H9 (cell line): ENCODE data around the gene SPATA3. TPM values are rescaled to one million over a fixed set of nuclear protein-coding genes. Genes with fewer than 3 reads are reported as not detected.

Experiments used
- DNase-seq: peaks from one replicate; pipeline ENCODE4 v3.0.0-alpha.2; 2017
- H2AFZ ChIP-seq: one replicate; pipeline ENCODE4 v1.6.1; 2013; ENCODE audit warnings: mild to moderate bottlenecking, low read length, control low read depth, moderate library complexity
- H2AK5ac ChIP-seq: 2 replicates; pipeline ENCODE4 v1.6.1; 2013; ENCODE audit warnings: low read length, control low read depth, mixed read lengths; ENCODE audit not compliant: insufficient read length
- H2BK120ac ChIP-seq: one replicate; pipeline ENCODE4 v1.6.1; 2013; ENCODE audit warnings: low read depth, mild to moderate bottlenecking, low read length, control low read depth, inconsistent platforms; ENCODE audit not compliant: poor library complexity, severe bottlenecking
- H2BK12ac ChIP-seq: 2 replicates; pipeline ENCODE4 v1.6.1; 2013; ENCODE audit warnings: low read length, control low read depth, mixed read lengths, low read depth; ENCODE audit not compliant: insufficient read length
- H2BK15ac ChIP-seq: 2 replicates; pipeline ENCODE4 v1.6.1; 2013; ENCODE audit warnings: low read depth, low read length, control low read depth
- H2BK20ac ChIP-seq: one replicate; pipeline ENCODE4 v1.6.1; 2013; ENCODE audit warnings: low read depth, mild to moderate bottlenecking, low read length, control low read depth, inconsistent platforms; ENCODE audit not compliant: poor library complexity, severe bottlenecking
- H2BK5ac ChIP-seq: 2 replicates; pipeline ENCODE4 v1.6.1; 2013; ENCODE audit warnings: low read length, control low read depth, mixed read lengths; ENCODE audit not compliant: insufficient read length
- H3K14ac ChIP-seq: 2 replicates; pipeline ENCODE4 v1.6.1; 2013; ENCODE audit warnings: low read length, control low read depth; ENCODE audit not compliant: insufficient read depth
- H3K18ac ChIP-seq: 2 replicates; pipeline ENCODE4 v1.6.1; 2013; ENCODE audit warnings: low read depth, mild to moderate bottlenecking, mixed read lengths, low read length, control low read depth; ENCODE audit not compliant: insufficient read length
- H3K23ac ChIP-seq: 2 replicates; pipeline ENCODE4 v1.6.1; 2013; ENCODE audit warnings: low read length, control low read depth, mixed read lengths, low read depth; ENCODE audit not compliant: insufficient read length
- H3K23me2 ChIP-seq: 2 replicates; pipeline ENCODE4 v1.6.1; 2013; ENCODE audit warnings: low read depth, mild to moderate bottlenecking, mixed read lengths, low read length, control low read depth; ENCODE audit not compliant: insufficient read length, poor library complexity, severe bottlenecking
- H3K27ac ChIP-seq: 2 replicates; pipeline ENCODE4 v1.5.1; 2013; ENCODE audit warnings: low read length, control low read depth, mixed read lengths, low read depth; ENCODE audit not compliant: insufficient read length
- H3K27me3 ChIP-seq: 2 replicates; pipeline ENCODE4 v1.6.1; 2013; ENCODE audit warnings: low read length, control low read depth, inconsistent platforms; ENCODE audit not compliant: insufficient read depth
- H3K4ac ChIP-seq: 2 replicates; pipeline ENCODE4 v1.6.1; 2013; ENCODE audit warnings: low read depth, mild to moderate bottlenecking, control low read depth, inconsistent platforms, low read length, moderate library complexity
- H3K4me1 ChIP-seq: 2 replicates; pipeline ENCODE4 v1.6.1; 2013; ENCODE audit warnings: low read length, control low read depth, inconsistent platforms; ENCODE audit not compliant: insufficient read depth
- H3K4me2 ChIP-seq: 2 replicates; pipeline ENCODE4 v1.6.1; 2013; ENCODE audit warnings: low read length, control low read depth, mixed read lengths; ENCODE audit not compliant: insufficient read length, insufficient read depth
- H3K56ac ChIP-seq: 2 replicates; pipeline ENCODE4 v1.6.1; 2013; ENCODE audit warnings: low read depth, mild to moderate bottlenecking, mixed read lengths, low read length, control low read depth; ENCODE audit not compliant: insufficient read length
- H3K79me1 ChIP-seq: 2 replicates; pipeline ENCODE4 v1.6.1; 2013; ENCODE audit warnings: low read depth, mild to moderate bottlenecking, moderate library complexity, low read length, control low read depth, inconsistent platforms; ENCODE audit not compliant: insufficient read depth, poor library complexity, severe bottlenecking
- H3K79me2 ChIP-seq: 2 replicates; pipeline ENCODE4 v1.6.1; 2013; ENCODE audit warnings: low read length, control low read depth, inconsistent platforms; ENCODE audit not compliant: insufficient read depth
- H3K9ac ChIP-seq: 2 replicates; pipeline ENCODE4 v1.6.1; 2013; ENCODE audit warnings: low read length, control low read depth, mixed read lengths; ENCODE audit not compliant: insufficient read length; ENCODE audit errors: extremely low read depth
- H3K9me3 ChIP-seq: one replicate; pipeline ENCODE4 v1.6.1; 2013; ENCODE audit warnings: low read depth, low read length, inconsistent platforms; ENCODE audit not compliant: control insufficient read depth
- H3T11ph ChIP-seq: one replicate; pipeline ENCODE4 v1.6.1; 2013; ENCODE audit warnings: mild to moderate bottlenecking, low read length, control low read depth, inconsistent platforms
- H4K20me1 ChIP-seq: one replicate; pipeline ENCODE4 v1.6.1; 2013; ENCODE audit not compliant: control insufficient read depth, insufficient read length, insufficient read depth
- H4K5ac ChIP-seq: 2 replicates; pipeline ENCODE4 v1.6.1; 2013; ENCODE audit warnings: low read depth, mild to moderate bottlenecking, mixed read lengths, low read length, control low read depth; ENCODE audit not compliant: insufficient read length
- H4K8ac ChIP-seq: replicated peaks from 2 replicates; pipeline ENCODE4 v1.6.1; 2013; ENCODE audit warnings: low read length, control low read depth, mixed read lengths, low read depth; ENCODE audit not compliant: insufficient read length
- H4K91ac ChIP-seq: 2 replicates; pipeline ENCODE4 v1.6.1; 2013; ENCODE audit warnings: low read depth, mild to moderate bottlenecking, moderate library complexity, mixed read lengths, low read length, control low read depth; ENCODE audit not compliant: insufficient read length
- H3K27ac Mint-ChIP-seq, 3 experiments: 2 replicates in 2 of 3; 3 replicates in 1 of 3; pipeline ENCODE4 v1.8.0; 2020 to 2021; ENCODE audit warnings: mixed read lengths in 3 of 3, mild to moderate bottlenecking in 1 of 3, moderate library complexity in 1 of 3
- H3K27me3 Mint-ChIP-seq: 2 replicates; pipeline ENCODE4 v1.8.0; 2021; ENCODE audit warnings: low read depth, mild to moderate bottlenecking, moderate library complexity, mixed read lengths
- H3K36me3 Mint-ChIP-seq, 3 experiments: 2 replicates in 2 of 3; 3 replicates in 1 of 3; pipeline ENCODE4 v1.8.0; 2020 to 2021; ENCODE audit warnings: low read depth in 3 of 3, mixed read lengths in 3 of 3; ENCODE audit not compliant: insufficient read depth in 1 of 3
- H3K4me1 Mint-ChIP-seq, 2 experiments: 2 replicates each; pipeline ENCODE4 v1.8.0; 2020; ENCODE audit warnings: mixed read lengths in 2 of 2
- H3K4me3 Mint-ChIP-seq, 2 experiments: 2 replicates in 1 of 2; 3 replicates in 1 of 2; pipeline ENCODE4 v1.8.0; 2020 to 2021; ENCODE audit warnings: mild to moderate bottlenecking in 2 of 2, mixed read lengths in 2 of 2, moderate library complexity in 1 of 2
- H3K9me3 Mint-ChIP-seq, 2 experiments: 2 replicates in 1 of 2; 3 replicates in 1 of 2; pipeline ENCODE4 v1.8.0; 2020; ENCODE audit warnings: mild to moderate bottlenecking in 2 of 2, mixed read lengths in 2 of 2, moderate library complexity in 1 of 2
- WGBS: extraction: QIAGEN DNeasy Blood & Tissue Kit; methylation state at CpG from one replicate; pipeline ENCODE4 v1.1.7; 2013; ENCODE audit warnings: missing lambda C conversion rate, low lambda C conversion rate, mixed read lengths; ENCODE audit not compliant: insufficient read length; ENCODE audit errors: extremely low coverage; 5-methylcytosine and 5-hydroxymethylcytosine counted together
- total RNA-seq: library from RNA; stranded (reverse); gene quantifications from 2 replicates; pipeline ENCODE4 v1.2.1, GENCODE V29; 2021
- TF ChIP-seq, protein P1 (sequence below): fragments of 200-600 bp; sonication (generic); conservative IDR thresholded peaks from 3 replicates; pipeline ENCODE4 v1.8.0; 2021; ENCODE audit warnings: antibody characterized with exemption, mild to moderate bottlenecking

The SPATA3 gene
- total RNA-seq, 1 experiment from 2014 or later: not detected

- Histone ChIP-seq H2BK12ac (no peak overlapping the region), H3K14ac (no peak overlapping the region), H3K4me1 (no peaks in the 10 kb centered on the region; the same call in 1 of the 2 replicates), H2BK20ac (no peak overlapping the region), H4K20me1 (no peaks in the 10 kb centered on the region), H3K4ac (no peak overlapping the region), H2BK5ac (no peak overlapping the region), H3K23ac (no peak overlapping the region), H3K23me2 (peaks cover 6% of the 10 kb centered on the region), H2BK120ac (no peak overlapping the region), H4K5ac (no peak overlapping the region), H3K79me1 (peaks cover 5% of the 10 kb centered on the region), H3K27ac (no peak overlapping the region), H2BK15ac (no peak overlapping the region), H3T11ph (no peak overlapping the region), H2AFZ (no peak overlapping the region), H3K9ac (peak overlapping the region; percentile 80), H4K8ac (no peak overlapping the region), H3K18ac (no peak overlapping the region), H4K91ac (no peak overlapping the region), H3K56ac (no peak overlapping the region), H2AK5ac (no peak overlapping the region), H3K9me3 (no peaks in the 10 kb centered on the region), H3K4me2 (peak overlapping the region; percentile 99), H3K27me3 (peaks cover 1% of the 10 kb centered on the region; the same call in 1 of the 2 replicates), H3K79me2 (peaks cover 31% of the 10 kb centered on the region; the same call in 1 of the 2 replicates)
- peaks cover 25% of the 10 kb centered on the region for H3K27me3 Mint-ChIP-seq
- no peak for DNase-seq
- H3K4me1 Mint-ChIP-seq: peaks cover 16 to 25% of the 10 kb centered on the region in 2 experiments
- TF ChIP-seq, protein P1, sequence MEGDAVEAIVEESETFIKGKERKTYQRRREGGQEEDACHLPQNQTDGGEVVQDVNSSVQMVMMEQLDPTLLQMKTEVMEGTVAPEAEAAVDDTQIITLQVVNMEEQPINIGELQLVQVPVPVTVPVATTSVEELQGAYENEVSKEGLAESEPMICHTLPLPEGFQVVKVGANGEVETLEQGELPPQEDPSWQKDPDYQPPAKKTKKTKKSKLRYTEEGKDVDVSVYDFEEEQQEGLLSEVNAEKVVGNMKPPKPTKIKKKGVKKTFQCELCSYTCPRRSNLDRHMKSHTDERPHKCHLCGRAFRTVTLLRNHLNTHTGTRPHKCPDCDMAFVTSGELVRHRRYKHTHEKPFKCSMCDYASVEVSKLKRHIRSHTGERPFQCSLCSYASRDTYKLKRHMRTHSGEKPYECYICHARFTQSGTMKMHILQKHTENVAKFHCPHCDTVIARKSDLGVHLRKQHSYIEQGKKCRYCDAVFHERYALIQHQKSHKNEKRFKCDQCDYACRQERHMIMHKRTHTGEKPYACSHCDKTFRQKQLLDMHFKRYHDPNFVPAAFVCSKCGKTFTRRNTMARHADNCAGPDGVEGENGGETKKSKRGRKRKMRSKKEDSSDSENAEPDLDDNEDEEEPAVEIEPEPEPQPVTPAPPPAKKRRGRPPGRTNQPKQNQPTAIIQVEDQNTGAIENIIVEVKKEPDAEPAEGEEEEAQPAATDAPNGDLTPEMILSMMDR: no peak
- peaks cover 10 to 16% (median 15%) of the 10 kb centered on the region in 3 experiments; a peak in 6 of 7 replicates for H3K36me3 Mint-ChIP-seq
- H3K4me3 Mint-ChIP-seq: peak overlapping the region; percentile 91 to 96
- H3K9me3 Mint-ChIP-seq: no peaks in the 10 kb centered on the region; a peak in 1 of 5 replicates
- H3K27ac Mint-ChIP-seq: peak overlapping the region; percentile 37 to 78 (median 62); a peak in 6 of 7 replicates
- WGBS: no CpG with 5 or more reads among the region's 10 CpGs
Measured at GRCh38 chr2:231057590-231057989, 61.7 kb downstream of the SPATA3 start.

Other genes with a start within 250 kb of the SPATA3 start
- gene ITM2C, start 131.2 kb upstream of the SPATA3 start, total RNA-seq: 297 and 302 TPM in 2 replicates
- gene GPR55, start 70.9 kb upstream of the SPATA3 start, total RNA-seq: 0.11 TPM in 1 of 2 replicates, not detected in the other
- 0.77 and 1.0 TPM in 2 replicates for gene C2orf72, start 41.4 kb downstream of the SPATA3 start, total RNA-seq
- 166 and 180 TPM in 2 replicates for gene PSMD1, start 60.7 kb downstream of the SPATA3 start, total RNA-seq
- not detected in 2 replicates for gene HTR2B, start 128.9 kb downstream of the SPATA3 start, total RNA-seq
- gene ARMC9, start 202.5 kb downstream of the SPATA3 start, total RNA-seq: 33.8 and 37.6 TPM in 2 replicates